GM19238 (cell line): ENCODE results near the gene GLRA1.
"Not testable (repeated sequence)": the region's sequence is repeated elsewhere in the genome, so short reads cannot be mapped to it uniquely, and the experiment has no call there.

ENCODE experiments used
- DNase-seq: peaks from one replicate; pipeline ENCODE4 v3.0.0; 2011; ENCODE audit warnings: low spot score; ENCODE audit not compliant: insufficient read length

The GLRA1 gene

DNA sequence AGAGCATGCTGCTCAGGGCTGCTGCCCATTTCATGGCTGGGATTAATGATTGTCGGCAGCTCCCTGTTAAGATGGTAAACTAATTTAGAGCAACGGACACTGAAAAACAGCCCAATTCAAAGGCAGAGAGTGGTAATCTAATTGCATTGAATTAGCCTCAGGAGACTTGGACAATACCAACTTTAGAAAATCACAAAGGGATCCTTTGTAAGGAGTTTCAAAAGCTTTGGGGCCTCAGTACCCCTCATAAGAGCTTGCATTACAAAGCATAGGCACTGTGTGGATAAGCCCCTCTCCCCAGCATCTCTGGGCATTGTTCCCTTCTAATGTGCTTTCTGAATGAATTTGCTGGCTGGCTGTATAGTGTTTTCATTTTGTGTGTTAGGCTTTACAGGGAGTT is 6.7 kb downstream of the GLRA1 start:
- DNase-seq, result no peak

DNA sequence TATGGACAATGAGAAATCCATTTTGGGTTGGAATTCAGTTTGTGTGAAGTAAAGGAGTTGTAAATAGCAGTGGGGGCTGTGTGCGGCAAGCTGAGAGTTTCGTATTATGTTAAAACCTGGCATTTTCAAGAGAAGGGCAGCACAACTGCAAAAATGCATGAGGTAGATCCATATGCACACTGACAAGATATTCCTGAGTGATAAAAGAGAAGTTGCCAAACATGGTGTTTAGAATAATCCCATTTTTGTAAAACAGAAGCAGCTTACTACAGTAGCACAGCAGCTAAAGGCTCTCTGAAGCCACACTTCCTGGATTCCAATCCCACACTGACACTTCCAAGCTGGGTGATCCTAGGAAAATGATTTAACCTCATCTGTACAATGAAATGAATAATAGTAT is 11.2 kb downstream of the GLRA1 start:
- no peak for DNase-seq

- no peak for DNase-seq
These were observed 12.3 kb downstream of the GLRA1 start for GRCh38 chr5:151912360-151912759.

- DNase-seq, result no peak
These were observed 13.6 kb downstream of the GLRA1 start for GRCh38 chr5:151911011-151911410.

DNA sequence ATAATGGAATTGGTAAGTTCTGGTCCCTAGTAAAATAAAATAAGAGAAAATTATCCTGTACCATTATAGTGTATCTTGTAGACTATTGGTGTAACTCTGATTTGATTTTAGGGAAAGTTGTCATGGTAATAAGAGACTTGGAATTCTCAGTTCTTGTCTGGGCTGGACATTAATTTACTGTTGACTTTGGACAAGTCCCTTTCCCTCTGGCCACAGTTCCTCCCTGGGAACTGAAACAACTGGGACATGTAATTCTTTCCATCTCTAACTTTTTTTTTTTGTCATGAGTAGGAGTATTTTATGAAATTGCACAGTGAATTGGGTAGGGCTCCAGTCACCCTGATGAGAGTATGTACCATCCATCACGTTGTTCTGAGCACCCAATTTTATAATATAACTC is 15.0 kb downstream of the GLRA1 start:
- no peak for DNase-seq

DNA sequence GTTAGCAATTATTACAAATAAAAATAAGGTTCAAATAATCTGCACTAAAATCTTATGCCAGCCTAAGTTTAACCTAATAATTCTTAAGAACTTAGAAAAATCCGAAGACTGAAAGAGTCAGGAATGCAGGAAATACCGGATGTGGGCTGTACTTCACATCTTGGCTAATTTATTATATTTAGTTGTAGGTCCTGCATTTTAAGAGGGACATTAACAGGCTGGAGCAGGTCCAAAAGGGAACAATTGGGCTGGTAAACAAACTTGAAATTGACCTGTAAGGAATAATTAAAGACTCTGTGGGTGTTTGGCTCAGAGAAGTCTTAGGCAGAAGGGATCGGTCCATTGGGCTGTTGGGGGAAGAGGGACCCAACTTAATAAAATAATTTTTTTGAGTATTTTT is 18.4 kb downstream of the GLRA1 start:
- DNase-seq, result no peak

DNA sequence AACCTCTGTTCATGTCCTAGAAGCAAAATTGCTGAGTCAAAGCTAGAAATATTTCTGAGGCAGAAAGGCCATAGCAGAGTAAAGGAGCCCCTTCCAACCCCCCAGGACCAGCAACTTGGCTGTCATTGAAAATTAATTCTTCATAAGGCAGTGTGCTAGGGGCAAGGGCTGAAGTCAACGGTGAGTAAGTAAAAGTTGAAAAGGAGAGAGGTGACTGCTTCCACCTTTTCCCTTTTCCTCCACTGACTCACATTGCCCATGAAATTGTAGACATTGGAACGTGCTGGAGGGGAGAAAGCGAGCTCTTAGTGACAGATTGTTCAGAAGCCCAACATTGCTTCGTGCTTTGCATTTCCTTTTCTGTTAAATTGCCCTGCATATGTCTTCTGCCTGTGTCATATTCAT is 19.1 kb downstream of the GLRA1 start:
- DNase-seq, result no peak

DNA sequence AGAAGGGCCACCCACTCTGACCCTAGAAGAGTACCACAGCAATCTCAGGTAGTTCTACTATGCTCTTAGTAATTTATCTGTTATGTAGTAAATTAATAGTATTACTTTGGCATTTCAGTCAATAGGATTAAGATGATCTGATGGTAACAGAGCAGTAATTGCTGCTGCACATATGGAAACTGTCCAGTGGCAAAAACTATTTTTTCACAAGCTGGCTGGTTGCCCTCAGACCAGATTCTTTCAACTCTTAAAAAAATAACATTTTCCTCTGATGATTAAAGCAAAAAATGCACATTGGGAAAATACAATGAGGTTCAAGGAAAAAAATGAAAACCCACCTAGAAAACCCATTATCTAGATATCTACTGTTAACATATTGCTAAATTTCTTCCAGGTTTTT is 19.7 kb downstream of the GLRA1 start:
- no peak for DNase-seq

DNA sequence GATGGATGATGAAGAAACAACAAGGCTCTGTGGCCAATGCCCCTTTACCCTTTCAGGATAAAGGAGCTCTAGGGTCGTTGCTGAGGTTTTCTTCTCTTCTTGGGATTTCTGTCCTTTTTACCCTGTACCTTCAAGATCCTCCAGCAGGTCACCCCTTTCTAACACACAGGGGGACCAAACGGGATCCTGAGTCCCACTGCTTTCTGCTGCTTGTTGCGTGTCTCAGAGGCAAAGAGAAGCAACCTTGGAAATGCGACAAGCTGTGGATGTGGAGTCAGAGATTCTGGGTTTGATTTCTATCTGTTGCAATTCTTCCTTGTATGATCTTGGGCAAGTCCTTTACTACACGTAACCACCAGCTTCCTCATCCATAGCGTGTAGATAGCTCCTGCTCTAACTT is 20.5 kb downstream of the GLRA1 start:
- no peak for DNase-seq

GRCh38 chr5:151903243-151903653 is 21.4 kb downstream of the GLRA1 start:
- DNase-seq, result peak; percentile 30

DNA sequence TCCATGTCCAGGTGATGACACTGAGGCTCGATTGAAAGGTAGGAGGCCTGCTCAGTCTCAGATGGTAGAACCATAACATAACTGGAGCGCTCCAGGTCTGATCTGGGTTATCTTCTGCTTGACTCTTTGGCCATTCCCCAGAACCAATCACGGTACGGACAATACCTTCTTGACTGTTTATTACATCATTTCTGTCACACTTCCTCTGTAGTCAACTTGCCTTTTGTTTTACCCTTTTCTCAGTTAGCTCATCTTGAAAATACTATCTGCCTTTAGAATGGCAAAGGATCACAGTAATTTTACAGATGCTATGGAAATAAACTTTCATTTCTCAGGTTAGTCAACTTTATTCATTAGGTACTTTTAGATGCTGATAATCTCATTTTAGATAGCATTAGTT is 22.4 kb downstream of the GLRA1 start:
- no peak for DNase-seq

- no peak for DNase-seq
These were observed 23.0 kb downstream of the GLRA1 start for GRCh38 chr5:151901611-151902010.

DNA sequence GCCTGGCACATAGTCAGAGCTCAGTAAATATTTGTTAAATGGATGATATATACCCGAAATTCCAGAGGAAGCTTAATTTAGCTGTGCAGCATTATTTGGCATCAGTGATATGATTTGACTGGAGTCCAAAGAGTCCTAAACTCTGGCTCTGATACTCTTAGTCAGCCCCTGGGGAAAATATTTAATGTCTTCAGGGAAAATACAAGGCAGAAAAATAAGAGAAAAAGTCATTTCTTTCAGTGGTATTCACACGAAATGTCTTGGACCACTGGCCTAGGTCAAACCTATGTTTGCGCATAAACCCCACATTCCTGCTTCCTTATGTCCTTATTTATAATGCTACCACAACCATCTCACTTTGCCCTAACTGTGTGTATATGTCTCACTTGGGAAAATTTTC is 23.8 kb downstream of the GLRA1 start:
- no peak for DNase-seq

DNA sequence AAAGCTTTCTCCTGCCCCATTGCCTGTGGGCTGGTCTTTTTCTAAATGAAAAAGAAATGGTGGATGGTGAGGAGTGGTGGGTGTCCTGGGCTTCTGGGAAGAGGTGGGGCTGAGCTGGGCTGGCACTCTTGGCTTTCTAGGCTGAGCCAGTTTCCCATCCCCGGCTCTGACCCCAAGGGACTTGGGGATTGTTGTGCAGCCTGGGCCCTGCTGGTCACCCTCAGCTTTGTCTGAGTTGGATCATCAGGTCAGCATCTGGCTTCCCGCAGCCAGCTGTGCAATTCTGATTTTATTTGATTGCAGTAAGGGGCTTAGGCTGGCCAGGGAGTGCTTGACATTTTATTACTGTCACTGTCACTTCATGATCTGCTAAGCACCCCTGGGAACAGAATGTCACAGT is 25.3 kb downstream of the GLRA1 start:
- no peak for DNase-seq

GRCh38 chr5:151897896-151898295 is 26.8 kb downstream of the GLRA1 start:
- DNase-seq, result no peak

- DNase-seq, result no peak
These were observed 27.6 kb downstream of the GLRA1 start for GRCh38 chr5:151897020-151897552.

- DNase-seq, result no peak
These were observed 28.5 kb downstream of the GLRA1 start for GRCh38 chr5:151896031-151896691.

DNA sequence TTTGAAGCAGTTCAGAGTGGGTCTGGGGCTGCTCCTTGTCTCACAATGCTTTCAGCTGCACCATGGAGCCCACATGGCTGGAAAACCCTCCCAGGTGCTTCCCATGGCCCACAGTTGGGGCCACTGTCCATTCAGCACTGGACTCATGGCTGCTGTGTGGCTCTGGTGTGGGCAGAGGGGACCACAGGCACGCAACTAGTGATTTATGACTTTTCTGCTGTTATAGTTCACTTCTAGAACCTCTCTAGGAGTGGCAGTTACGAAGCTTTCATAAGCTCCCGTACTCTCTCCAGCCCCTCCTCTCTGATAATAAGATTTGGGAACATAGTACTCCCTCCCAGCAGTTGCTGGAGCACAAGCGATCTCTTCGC is 29.0 kb downstream of the GLRA1 start:
- DNase-seq, result no peak

GRCh38 chr5:151893485-151893884 is 31.2 kb downstream of the GLRA1 start:
- DNase-seq, result not testable (repeated sequence)

DNA sequence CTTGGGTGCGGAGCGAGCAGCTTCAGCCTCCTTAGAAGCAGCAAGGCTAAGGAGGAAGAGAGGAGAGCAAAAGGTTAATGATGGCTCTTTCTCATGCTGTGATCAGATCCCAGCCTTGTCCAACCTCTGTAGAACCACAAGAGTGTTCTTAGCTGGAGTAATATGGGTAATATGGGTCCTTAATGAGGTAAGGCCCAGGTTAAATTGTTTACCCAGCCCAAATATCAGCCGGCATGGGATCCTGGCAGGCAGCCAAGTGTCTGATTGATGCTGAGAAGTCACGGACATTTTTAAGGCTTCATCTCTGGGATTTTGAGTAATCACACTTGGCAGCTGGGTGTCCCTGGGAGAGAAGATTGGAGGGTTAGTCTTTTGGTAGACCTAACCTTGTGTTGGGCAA is 32.3 kb downstream of the GLRA1 start:
- no peak for DNase-seq

DNA sequence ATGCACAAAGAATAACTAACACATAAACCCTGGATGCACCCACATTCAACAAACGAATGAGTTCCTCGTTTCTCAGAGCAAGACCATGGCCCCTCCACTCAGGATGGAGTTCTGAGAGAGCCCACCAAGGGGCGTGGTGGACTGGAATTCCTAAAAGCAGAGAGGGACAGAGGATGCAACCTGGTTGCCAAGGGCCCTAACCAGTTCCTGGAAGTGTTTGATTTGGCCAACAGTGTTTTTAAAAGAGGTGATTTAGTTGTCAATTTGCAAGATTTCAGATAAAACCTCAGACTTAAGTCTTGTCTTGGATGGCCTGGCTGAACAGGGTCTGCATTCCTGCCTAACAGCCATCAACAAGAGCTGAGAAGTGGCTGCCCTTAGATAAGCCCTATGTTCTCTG is 34.4 kb downstream of the GLRA1 start:
- no peak for DNase-seq

GRCh38 chr5:151889614-151890013 is 35.0 kb downstream of the GLRA1 start:
- DNase-seq, result no peak

DNA sequence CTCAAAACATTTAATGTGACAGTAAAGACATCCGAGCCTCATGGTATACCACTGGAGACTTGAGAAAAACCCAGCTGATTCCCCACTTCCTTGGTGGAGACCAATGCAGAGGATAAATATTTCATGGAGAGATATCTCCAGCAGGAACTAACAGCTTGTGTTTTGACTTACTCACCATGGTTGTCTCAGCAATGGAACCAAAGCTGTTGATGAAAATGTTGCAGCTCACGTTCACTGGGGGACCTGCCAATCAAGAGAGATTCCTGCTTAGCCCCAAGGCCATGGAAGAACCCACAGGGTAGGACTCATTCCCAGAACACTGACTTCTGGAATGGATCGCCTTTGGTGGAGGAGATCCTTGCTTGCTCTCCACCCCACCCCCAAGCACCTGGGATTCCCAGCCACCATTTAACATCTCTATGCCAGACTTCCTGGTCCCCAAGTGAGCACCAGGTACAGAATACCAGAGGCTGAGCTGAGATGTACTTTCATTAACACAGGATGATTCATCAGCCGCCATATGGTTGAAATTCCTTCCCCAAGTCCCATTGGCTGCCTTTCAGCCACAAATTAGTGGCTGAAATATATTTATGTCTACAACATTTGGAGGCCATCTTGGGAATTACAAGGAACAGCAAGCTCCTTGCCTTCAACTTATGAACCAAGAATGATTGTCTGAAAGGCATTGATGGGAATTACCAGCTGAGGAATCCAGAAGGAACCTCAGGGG is 37.9 kb downstream of the GLRA1 start:
- no peak for DNase-seq
